Uterus (tissue), 4 donors: Measurements from ENCODE around the gene CHST13. TPM values are rescaled to one million over a fixed set of nuclear protein-coding genes. Genes with fewer than 3 reads are reported as not detected.

Source experiments
- DNase-seq, 2 donors: peaks; one replicate each; pipeline ENCODE4 v3.0.0-alpha.2; 2019 to 2020
- H3K27ac ChIP-seq, 2 donors: fragments of 200-600 bp; sonication (generic); 1 replicate in 1 of 2; 2 replicates in 1 of 2; pipeline ENCODE4 v1.5.1; 2016 to 2018
- H3K27me3 ChIP-seq, 2 donors: fragments of 200-600 bp; sonication (generic); one replicate each; pipeline ENCODE4 v1.5.1; 2018 to 2019; ENCODE audit warnings: control low read depth in 1 of 2
- H3K36me3 ChIP-seq, 2 donors: fragments of 200-600 bp; sonication (generic); one replicate each; pipeline ENCODE4 v1.5.1; 2019; ENCODE audit warnings: control low read depth in 1 of 2
- H3K4me1 ChIP-seq, 2 donors: fragments of 200-600 bp; sonication (generic); one replicate each; pipeline ENCODE4 v1.5.1; 2018 to 2019; ENCODE audit warnings: control low read depth in 1 of 2
- H3K4me3 ChIP-seq, 2 donors: fragments of 200-600 bp; sonication (generic); 1 replicate in 1 of 2; 2 replicates in 1 of 2; pipeline ENCODE4 v1.5.1; 2018 to 2019; ENCODE audit warnings: mild to moderate bottlenecking in 1 of 2
- H3K9me3 ChIP-seq, 2 donors: fragments of 200-600 bp; sonication (generic); one replicate each; pipeline ENCODE4 v1.5.1; 2019; ENCODE audit warnings: control low read depth in 1 of 2
- POLR2A ChIP-seq, 2 donors: fragments of 450-650 bp; IDR thresholded peaks; one replicate each; pipeline ENCODE4 v1.6.1; 2016; ENCODE audit warnings: antibody characterized with exemption in 2 of 2, mild to moderate bottlenecking in 1 of 2, moderate library complexity in 1 of 2
- intact Hi-C: fragments of 100-400 bp; cut with DNase I; formaldehyde crosslinking; loops from one replicate; pipeline ENCODE4 v1.15.1; 2023; ENCODE audit warnings: low total_unique reads
- total RNA-seq, 4 donors: library from RNA; depleted of rRNA in 3 of 4; stranded (reverse); fragments of >200 nt in 3 of 4; gene quantifications; one replicate each; pipeline versions ENCODE4 v1.1.0 to v1.2.4, GENCODE V29; 2014 to 2023
- TF ChIP-seq, protein P1 (sequence below), 4 experiments: fragments of 200-600 bp in 2 of 4; fragments of 450-650 bp in 2 of 4; sonication (generic) in 2 of 4; IDR thresholded peaks; one replicate each; pipeline ENCODE4 v1.5.1; 2016 to 2019; ENCODE audit warnings: antibody characterized with exemption in 4 of 4, mild to moderate bottlenecking in 2 of 4, moderate library complexity in 1 of 4
- donor health status: DM: yes; HTN: yes; CAD: no.

The CHST13 gene
- total RNA-seq, 4 donors from 2014 or later: 0.24 to 0.62 TPM; not detected in 2

DNA sequence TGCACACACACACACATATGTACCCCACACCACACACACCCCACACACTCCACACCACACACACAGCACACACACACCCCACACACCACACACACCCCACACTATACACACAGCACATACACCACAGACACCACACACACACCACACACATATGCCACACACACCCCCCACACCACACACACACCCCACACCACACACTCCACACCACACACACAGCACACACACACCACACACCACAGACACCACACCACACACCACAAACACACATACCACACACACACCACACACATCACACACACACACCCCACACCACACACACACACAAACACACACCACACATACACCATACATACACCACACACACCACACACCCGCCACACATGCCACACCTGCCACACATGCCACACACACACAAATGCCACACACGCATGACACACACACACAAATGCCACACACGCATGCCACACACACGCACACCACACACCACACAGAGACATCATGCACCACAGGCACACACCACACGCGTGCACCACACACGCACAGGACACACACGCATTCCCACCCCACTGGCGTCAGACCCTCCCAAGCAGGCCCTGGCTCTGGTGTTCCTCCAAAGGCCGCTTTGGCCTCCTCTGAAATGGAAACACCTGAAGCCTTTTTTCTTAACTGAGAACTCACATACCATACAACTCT lies 15.7 kb downstream of the CHST13 start:
- intact Hi-C loops: no loop called here
- DNase-seq: peak; percentile 4 to 5
- TF ChIP-seq, protein P1, sequence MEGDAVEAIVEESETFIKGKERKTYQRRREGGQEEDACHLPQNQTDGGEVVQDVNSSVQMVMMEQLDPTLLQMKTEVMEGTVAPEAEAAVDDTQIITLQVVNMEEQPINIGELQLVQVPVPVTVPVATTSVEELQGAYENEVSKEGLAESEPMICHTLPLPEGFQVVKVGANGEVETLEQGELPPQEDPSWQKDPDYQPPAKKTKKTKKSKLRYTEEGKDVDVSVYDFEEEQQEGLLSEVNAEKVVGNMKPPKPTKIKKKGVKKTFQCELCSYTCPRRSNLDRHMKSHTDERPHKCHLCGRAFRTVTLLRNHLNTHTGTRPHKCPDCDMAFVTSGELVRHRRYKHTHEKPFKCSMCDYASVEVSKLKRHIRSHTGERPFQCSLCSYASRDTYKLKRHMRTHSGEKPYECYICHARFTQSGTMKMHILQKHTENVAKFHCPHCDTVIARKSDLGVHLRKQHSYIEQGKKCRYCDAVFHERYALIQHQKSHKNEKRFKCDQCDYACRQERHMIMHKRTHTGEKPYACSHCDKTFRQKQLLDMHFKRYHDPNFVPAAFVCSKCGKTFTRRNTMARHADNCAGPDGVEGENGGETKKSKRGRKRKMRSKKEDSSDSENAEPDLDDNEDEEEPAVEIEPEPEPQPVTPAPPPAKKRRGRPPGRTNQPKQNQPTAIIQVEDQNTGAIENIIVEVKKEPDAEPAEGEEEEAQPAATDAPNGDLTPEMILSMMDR (IDR thresholded peaks at IDR 0.05): no peak

DNA sequence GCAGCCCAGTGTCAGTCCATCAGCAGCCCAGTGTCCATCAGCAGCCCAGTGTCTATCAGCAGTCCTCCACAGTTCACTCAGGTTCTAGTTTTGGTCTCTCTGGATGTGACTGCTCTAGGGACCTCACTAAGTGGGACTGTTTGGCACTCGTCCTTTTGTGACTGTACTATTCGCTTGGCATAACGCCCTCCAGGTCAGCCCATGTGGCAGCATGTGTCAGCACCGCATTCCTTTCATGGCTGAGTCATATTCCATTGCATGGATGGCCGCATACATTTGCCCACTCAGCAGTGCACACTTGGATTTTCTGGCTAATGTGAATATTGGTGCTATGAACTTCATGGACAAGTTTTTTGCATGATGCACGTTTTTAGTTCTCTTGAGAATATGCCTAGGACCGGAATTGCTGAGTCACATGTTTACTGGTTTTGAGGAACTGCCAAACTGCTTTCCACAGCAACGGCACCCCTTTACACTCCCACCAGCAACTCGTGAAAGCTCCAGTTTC lies 16.4 kb downstream of the CHST13 start:
- no peak overlapping the region for H3K4me3 ChIP-seq
- no peak overlapping the region for H3K27ac ChIP-seq
- TF ChIP-seq, protein P1 (IDR thresholded peaks at IDR 0.05): no peak
- H3K4me1 ChIP-seq: no peaks in the 10 kb centered on the region
- H3K9me3 ChIP-seq: no peaks in the 10 kb centered on the region
- no peaks in the 10 kb centered on the region for H3K36me3 ChIP-seq
- intact Hi-C loops: no loop called here
- H3K27me3 ChIP-seq: no peaks in the 10 kb centered on the region
- DNase-seq: peak; percentile 11 to 12

More for the DNA sequence above, 15.7 kb downstream of the CHST13 start:
- no peak overlapping the region for H3K4me3 ChIP-seq
- H3K4me1 ChIP-seq: no peaks in the 10 kb centered on the region
- no peaks in the 10 kb centered on the region for H3K36me3 ChIP-seq
- no peak overlapping the region for H3K27ac ChIP-seq
- H3K27me3 ChIP-seq: no peaks in the 10 kb centered on the region
- no peaks in the 10 kb centered on the region for H3K9me3 ChIP-seq

DNA sequence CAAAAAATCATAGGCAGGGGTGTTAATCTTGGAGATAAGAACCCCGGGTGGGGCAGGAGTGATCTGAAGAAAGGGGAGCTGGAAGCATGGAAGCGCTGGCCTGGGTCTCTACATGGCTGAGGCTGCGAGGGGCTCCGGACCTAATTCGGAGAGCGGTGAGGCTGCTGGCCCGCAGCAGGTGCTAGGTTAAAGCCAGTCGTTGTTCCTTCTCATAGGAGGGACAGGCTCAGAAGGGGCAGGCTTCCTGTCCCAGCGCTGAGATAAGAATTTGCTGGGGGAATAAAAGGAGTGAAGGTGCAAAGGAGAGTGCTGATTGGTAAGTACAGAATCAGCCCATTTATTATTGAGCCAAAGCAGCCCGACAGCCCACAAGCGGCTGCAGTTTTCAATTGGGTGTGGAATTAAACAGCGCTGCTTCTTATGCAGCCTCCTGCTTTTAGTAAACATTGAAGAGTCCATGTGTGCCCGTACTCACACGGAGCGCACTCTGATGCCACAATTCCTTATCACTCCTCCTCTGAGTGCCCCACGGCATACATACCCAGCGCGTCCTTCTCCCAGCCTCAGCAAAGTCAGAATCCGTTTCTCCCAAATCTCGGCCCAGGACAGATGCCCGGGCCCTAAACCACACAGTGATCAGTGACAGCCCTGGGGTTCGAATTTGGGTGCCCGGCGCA lies 17.1 kb downstream of the CHST13 start:
- H3K27ac ChIP-seq: no peak overlapping the region
- no peaks in the 10 kb centered on the region for H3K9me3 ChIP-seq
- H3K4me3 ChIP-seq: no peak overlapping the region
- DNase-seq: peak; percentile 0 to 5
- intact Hi-C loops: no loop called here
- H3K4me1 ChIP-seq: no peaks in the 10 kb centered on the region
- no peaks in the 10 kb centered on the region for H3K36me3 ChIP-seq
- no peak for TF ChIP-seq POLR2A (IDR thresholded peaks at IDR 0.05)
- TF ChIP-seq, protein P1 (IDR thresholded peaks at IDR 0.05): no peak
- H3K27me3 ChIP-seq: no peaks in the 10 kb centered on the region

DNA sequence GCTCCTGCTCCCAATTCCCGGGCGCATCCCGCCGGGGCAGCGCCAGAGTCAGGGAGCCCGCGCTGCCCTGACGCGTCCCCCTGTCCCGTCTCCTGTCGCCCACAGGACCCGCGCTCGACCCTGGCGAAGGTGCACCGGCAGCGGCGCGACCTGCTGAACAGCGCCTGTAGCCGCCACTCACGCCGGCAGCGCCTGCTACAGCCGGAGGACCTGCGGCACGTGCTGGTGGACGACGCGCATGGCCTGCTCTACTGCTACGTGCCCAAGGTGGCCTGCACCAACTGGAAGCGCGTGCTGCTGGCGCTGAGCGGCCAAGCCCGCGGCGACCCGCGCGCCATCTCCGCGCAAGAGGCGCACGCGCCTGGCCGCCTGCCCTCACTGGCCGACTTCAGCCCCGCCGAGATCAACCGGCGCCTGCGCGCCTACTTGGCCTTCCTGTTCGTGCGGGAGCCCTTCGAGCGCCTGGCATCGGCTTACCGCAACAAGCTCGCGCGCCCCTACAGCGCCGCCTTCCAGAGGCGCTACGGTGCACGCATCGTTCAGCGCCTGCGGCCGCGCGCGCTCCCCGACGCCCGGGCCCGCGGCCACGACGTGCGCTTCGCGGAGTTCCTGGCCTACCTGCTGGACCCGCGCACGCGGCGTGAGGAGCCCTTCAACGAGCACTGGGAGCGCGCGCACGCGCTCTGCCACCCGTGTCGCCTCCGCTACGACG lies 17.8 kb downstream of the CHST13 start:
- peak in 1 of 2 donors; percentile 5 for DNase-seq

More for the DNA sequence above, 17.8 kb downstream of the CHST13 start:
- H3K27ac ChIP-seq: no peak overlapping the region
- H3K36me3 ChIP-seq: no peaks in the 10 kb centered on the region
- H3K27me3 ChIP-seq: no peaks in the 10 kb centered on the region
- intact Hi-C loops: no loop called here
- H3K9me3 ChIP-seq: no peaks in the 10 kb centered on the region
- H3K4me3 ChIP-seq: no peak overlapping the region
- H3K4me1 ChIP-seq: no peaks in the 10 kb centered on the region
- TF ChIP-seq, protein P1 (IDR thresholded peaks at IDR 0.05): no peak
- TF ChIP-seq POLR2A (IDR thresholded peaks at IDR 0.05): no peak
